H1 (cell line): ENCODE data around the gene NEDD4L. TPM values are rescaled to one million over a fixed set of nuclear protein-coding genes. Genes with fewer than 3 reads are reported as not detected.
A peak's percentile ranks its signal among the peaks of the same experiment; 100 is the strongest.

Source experiments
- CTCF ChIA-PET: fragments of 300-600 bp; sonication (Branson Sonifier 250); formaldehyde crosslinking; loops from one replicate; lab custom pipeline; 2021; ENCODE audit not compliant: partially characterized antibody; lab: Charles Lee
- POLR2A ChIA-PET: fragments of 300-600 bp; sonication (Branson Sonifier 250); formaldehyde crosslinking; loops from one replicate; lab custom pipeline; 2021; ENCODE audit warnings: inconsistent platforms; ENCODE audit not compliant: partially characterized antibody; lab: Charles Lee
- DNase-seq, 2 experiments: peaks; one replicate each; pipeline versions ENCODE4 v3.0.0 to v3.0.0-alpha.2; 2010 to 2022; ENCODE audit warnings: low spot score in 2 of 2, low read depth in 1 of 2, mixed read lengths in 1 of 2
- FAIRE-seq: peaks from 2 replicates; lab custom pipeline; 2011; peaks lifted over from hg19 to GRCh38; lab: Jason Lieb, UNC
- H2AFZ ChIP-seq: 2 replicates; pipeline ENCODE4 v1.8.1; 2012; ENCODE audit warnings: low read length, inconsistent platforms
- H2AK5ac ChIP-seq: 2 replicates; pipeline ENCODE4 v1.6.1; 2013; ENCODE audit warnings: low read depth, low read length
- H2BK120ac ChIP-seq: replicated peaks from 2 replicates; pipeline ENCODE3; 2013; ENCODE audit warnings: low read depth, low read length, inconsistent platforms
- H2BK12ac ChIP-seq: 2 replicates; pipeline ENCODE4 v1.6.1; 2013; ENCODE audit warnings: low read depth, low read length
- H2BK15ac ChIP-seq: 2 replicates; pipeline ENCODE4 v1.6.1; 2013; ENCODE audit warnings: low read length
- H2BK20ac ChIP-seq: 2 replicates; pipeline ENCODE4 v1.6.1; 2013; ENCODE audit warnings: low read length
- H2BK5ac ChIP-seq: 2 replicates; pipeline ENCODE4 v1.6.1; 2013; ENCODE audit warnings: low read depth, low read length
- H3K14ac ChIP-seq: 2 replicates; pipeline ENCODE4 v1.6.1; 2013; ENCODE audit warnings: inconsistent platforms; ENCODE audit not compliant: insufficient read length
- H3K18ac ChIP-seq: 2 replicates; pipeline ENCODE4 v1.6.1; 2013; ENCODE audit warnings: low read length; ENCODE audit errors: extremely low read depth
- H3K23ac ChIP-seq: 2 replicates; pipeline ENCODE4 v1.6.1; 2013; ENCODE audit warnings: inconsistent platforms; ENCODE audit not compliant: insufficient read length
- H3K23me2 ChIP-seq: 2 replicates; pipeline ENCODE4 v1.6.1; 2013; ENCODE audit warnings: low read depth, low read length
- H3K27ac ChIP-seq: 2 replicates; pipeline ENCODE4 v1.6.1; 2011; ENCODE audit warnings: low read depth, low read length, inconsistent platforms
- H3K27me3 ChIP-seq, 4 experiments: replicated peaks in 1 of 4; 1 replicate in 1 of 4; 2 replicates in 3 of 4; pipeline versions ENCODE4 v1.6.1 to v1.8.1; 2011 to 2013; ENCODE audit warnings: low read length in 3 of 4, mild to moderate bottlenecking in 3 of 4, inconsistent platforms in 2 of 4, mixed read lengths in 2 of 4, moderate library complexity in 1 of 4; ENCODE audit not compliant: control insufficient read depth in 3 of 4, insufficient read depth in 3 of 4; ENCODE audit errors: extremely low read depth in 1 of 4
- H3K36me3 ChIP-seq, 4 experiments: 2 replicates each; pipeline versions ENCODE4 v1.6.1 to v1.8.1; 2011 to 2013; ENCODE audit warnings: mild to moderate bottlenecking in 4 of 4, low read length in 3 of 4, moderate library complexity in 2 of 4, control low read depth in 1 of 4, inconsistent platforms in 1 of 4; ENCODE audit not compliant: insufficient read depth in 4 of 4, control insufficient read depth in 2 of 4
- H3K4ac ChIP-seq: replicated peaks from 2 replicates; pipeline ENCODE3; 2013; ENCODE audit warnings: low read length, low read depth, mixed read lengths, inconsistent platforms; ENCODE audit not compliant: insufficient read length
- H3K4me1 ChIP-seq, 4 experiments: replicated peaks in 1 of 4; 1 replicate in 1 of 4; 2 replicates in 3 of 4; pipeline versions ENCODE4 v1.6.1 to v1.8.1; 2011 to 2013; ENCODE audit warnings: low read length in 3 of 4, inconsistent platforms in 2 of 4, mixed read lengths in 1 of 4; ENCODE audit not compliant: insufficient read depth in 4 of 4, control insufficient read depth in 3 of 4
- H3K4me2 ChIP-seq, 2 experiments: 2 replicates each; pipeline versions ENCODE4 v1.6.1 to v1.8.1; 2011 to 2013; ENCODE audit warnings: low read depth in 2 of 2, low read length in 2 of 2, control low read depth in 1 of 2, inconsistent platforms in 1 of 2, mild to moderate bottlenecking in 1 of 2; ENCODE audit not compliant: insufficient read depth in 1 of 2
- H3K4me3 ChIP-seq, 4 experiments: fragments of 200-600, 300-600 bp in 1 of 4; sonication (generic), shearing (Covaris generic), sonication (Bioruptor Twin) in 1 of 4; 2 replicates each; pipeline versions ENCODE4 v1.5.1 to v1.8.1; 2011 to 2016; ENCODE audit warnings: low read length in 4 of 4, low read depth in 3 of 4, control low read depth in 2 of 4, inconsistent platforms in 2 of 4, mild to moderate bottlenecking in 2 of 4, mixed read lengths in 1 of 4, moderate library complexity in 1 of 4; ENCODE audit not compliant: insufficient read depth in 2 of 4; ENCODE audit errors: extremely low read depth in 1 of 4
- H3K56ac ChIP-seq: replicated peaks from 2 replicates; pipeline ENCODE3; 2013; ENCODE audit warnings: low read depth, mild to moderate bottlenecking, mixed read lengths, low read length, inconsistent platforms; ENCODE audit not compliant: insufficient read length
- H3K79me1 ChIP-seq: 2 replicates; pipeline ENCODE4 v1.6.1; 2013; ENCODE audit warnings: low read depth, low read length, control low read depth
- H3K79me2 ChIP-seq, 2 experiments: 2 replicates each; pipeline versions ENCODE4 v1.6.1 to v1.8.1; 2012 to 2013; ENCODE audit warnings: low read length in 2 of 2, mild to moderate bottlenecking in 2 of 2, inconsistent platforms in 1 of 2; ENCODE audit not compliant: insufficient read depth in 2 of 2, control insufficient read depth in 1 of 2
- H3K9ac ChIP-seq, 4 experiments: replicated peaks in 1 of 4; 1 replicate in 1 of 4; 2 replicates in 3 of 4; pipeline versions ENCODE4 v1.6.1 to v1.8.1; 2011 to 2013; ENCODE audit warnings: low read depth in 3 of 4, low read length in 3 of 4, control low read depth in 2 of 4, mild to moderate bottlenecking in 2 of 4, moderate library complexity in 2 of 4, inconsistent platforms in 1 of 4; ENCODE audit errors: extremely low read depth in 1 of 4
- H3K9me3 ChIP-seq, 2 experiments: 2 replicates each; pipeline versions ENCODE4 v1.6.1 to v1.8.1; 2012 to 2013; ENCODE audit warnings: mild to moderate bottlenecking in 2 of 2, moderate library complexity in 2 of 2, control low read depth in 1 of 2, inconsistent platforms in 1 of 2, low read depth in 1 of 2, low read length in 1 of 2, mixed read lengths in 1 of 2; ENCODE audit not compliant: insufficient read depth in 2 of 2
- H4K20me1 ChIP-seq, 2 experiments: replicated peaks in 1 of 2; 2 replicates each; pipeline versions ENCODE3 to v1.8.1; 2011 to 2013; ENCODE audit warnings: inconsistent platforms in 2 of 2, low read length in 2 of 2, mild to moderate bottlenecking in 1 of 2; ENCODE audit not compliant: insufficient read depth in 2 of 2, control insufficient read depth in 1 of 2
- H4K5ac ChIP-seq: 2 replicates; pipeline ENCODE4 v1.6.1; 2013; ENCODE audit warnings: low read length, low read depth, mixed read lengths, inconsistent platforms; ENCODE audit not compliant: insufficient read length
- H4K8ac ChIP-seq: 2 replicates; pipeline ENCODE4 v1.8.0; 2013; ENCODE audit warnings: mild to moderate bottlenecking, moderate library complexity, low read length, inconsistent platforms; ENCODE audit not compliant: insufficient read depth; ENCODE audit errors: extremely low read depth
- H4K91ac ChIP-seq: replicated peaks from 2 replicates; pipeline ENCODE3; 2013; ENCODE audit warnings: low read length, mixed read lengths, inconsistent platforms; ENCODE audit not compliant: insufficient read length
- BRCA1 ChIP-seq: IDR thresholded peaks from 2 replicates; pipeline ENCODE4 v1.6.1; 2012; ENCODE audit warnings: low read depth, low read length, improper control_type of control experiment
- CREB1 ChIP-seq: IDR thresholded peaks from 2 replicates; pipeline ENCODE4 v1.6.1; 2012; ENCODE audit warnings: inconsistent platforms
- JUN ChIP-seq: IDR thresholded peaks from 2 replicates; pipeline ENCODE4 v1.6.1; 2011; ENCODE audit warnings: low read depth, mild to moderate bottlenecking, improper control_type of control experiment, low read length
- KDM1A ChIP-seq: fragments of 200-600, 300-600 bp; sonication (generic); IDR thresholded peaks from 2 replicates; pipeline ENCODE4 v1.7.1; 2016; ENCODE audit warnings: mild to moderate bottlenecking, low read length, borderline replicate concordance
- NRF1 ChIP-seq: IDR thresholded peaks from 2 replicates; pipeline ENCODE4 v1.6.1; 2011; ENCODE audit warnings: mild to moderate bottlenecking, low read depth, low read length, improper control_type of control experiment
- POLR2A ChIP-seq, 2 experiments: IDR thresholded peaks; 1 replicate in 1 of 2; 2 replicates in 1 of 2; pipeline ENCODE4 v1.6.1; 2011; ENCODE audit warnings: low read depth in 2 of 2, low read length in 2 of 2, mild to moderate bottlenecking in 2 of 2; ENCODE audit errors: control extremely low read depth in 1 of 2
- RNF2 ChIP-seq: fragments of 200-900, 300-1000 bp; sonication (generic); IDR thresholded peaks from 2 replicates; pipeline ENCODE4 v1.7.1; 2016; ENCODE audit warnings: borderline replicate concordance, low read depth, mild to moderate bottlenecking, antibody characterized with exemption, low read length; ENCODE audit not compliant: poor library complexity, severe bottlenecking; ENCODE audit errors: missing control alignments
- SIRT6 ChIP-seq: IDR thresholded peaks from one replicate; pipeline ENCODE4 v1.7.1; 2012; ENCODE audit warnings: low read length, inconsistent platforms
- SIX5 ChIP-seq: IDR thresholded peaks from 2 replicates; pipeline ENCODE4 v1.6.1; 2011; ENCODE audit warnings: mild to moderate bottlenecking, low read depth, low read length
- SRF ChIP-seq: IDR thresholded peaks from 2 replicates; pipeline ENCODE4 v1.6.1; 2011; ENCODE audit warnings: mild to moderate bottlenecking, low read depth, low read length, moderate library complexity
- TAF1 ChIP-seq: IDR thresholded peaks from 2 replicates; pipeline ENCODE4 v1.6.1; 2011; ENCODE audit warnings: mild to moderate bottlenecking, low read depth, low read length
- ZNF274 ChIP-seq: IDR thresholded peaks from 2 replicates; pipeline ENCODE4 v1.7.0; 2012; ENCODE audit warnings: low read length, borderline replicate concordance; ENCODE audit errors: extremely low read depth
- WGBS, 2 experiments: shearing (Covaris generic) in 1 of 2; methylation state at CpG; one replicate each; pipeline versions ENCODE4 v1.1.6 to v1.1.7; 2013 to 2015; ENCODE audit warnings: low lambda C conversion rate in 2 of 2, mixed read lengths in 2 of 2, inconsistent platforms in 1 of 2, low coverage in 1 of 2, missing lambda C conversion rate in 1 of 2; ENCODE audit not compliant: insufficient replicate concordance in 2 of 2, insufficient coverage in 1 of 2, insufficient read length in 1 of 2; ENCODE audit errors: extremely low coverage in 1 of 2, missing lambda C conversion rate in 1 of 2; 5-methylcytosine and 5-hydroxymethylcytosine counted together
- polyA plus RNA-seq, 7 experiments: library from polyadenylated mRNA; depleted of rRNA in 3 of 7; stranded (reverse) in 5 of 7; unstranded in 2 of 7; fragments of >200 nt in 5 of 7; fragments of 200-250 nt in 2 of 7; gene quantifications; 1 replicate in 5 of 7; 2 replicates in 1 of 7; 4 replicates in 1 of 7; pipeline versions ENCODE4 v1.2.1 to v1.2.3, GENCODE V29; 2011 to 2013; ENCODE audit warnings: missing spikeins in 2 of 7, mixed read lengths in 2 of 7
- total RNA-seq: library from RNA; stranded (reverse); fragmentation: NEBNext Ultra II Directional; extraction: Animal tissue kit (Norgen Biotek cat#: 25700); gene quantifications from 2 replicates; pipeline ENCODE4 v1.2.1, GENCODE V29; 2021

The NEDD4L gene
- total and polyA plus RNA-seq, 2 of the 8 experiments (the other 6 are each of a cell fraction or from before 2014, with no cell fraction given), result 37.3 to 69.8 TPM

DNA sequence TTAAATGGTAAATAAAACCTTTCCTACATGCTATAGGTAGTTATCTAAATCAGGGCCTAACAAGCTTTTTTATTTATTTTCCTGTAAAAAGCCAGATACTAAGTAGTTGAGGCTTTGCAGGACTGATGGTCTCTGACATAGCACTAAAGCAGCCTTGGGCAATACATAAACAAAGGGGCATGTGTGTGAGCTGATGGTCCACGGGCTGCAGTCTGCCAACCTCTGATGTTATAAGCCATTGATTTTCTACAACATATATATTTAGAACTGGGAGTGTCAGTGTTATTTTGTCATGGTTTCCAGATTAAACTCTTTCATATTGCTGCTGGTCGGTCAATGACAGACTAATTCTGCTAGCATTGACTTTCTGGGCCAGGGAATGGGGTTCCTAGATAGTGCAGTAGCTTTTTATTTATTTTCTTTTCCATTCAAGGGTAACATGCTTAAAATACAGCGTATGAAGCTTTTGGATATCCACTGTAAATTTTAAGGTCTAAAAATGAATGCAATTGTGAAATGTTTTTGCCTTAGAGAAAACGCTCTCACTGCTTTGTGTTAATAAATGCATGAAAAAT lies 134.0 kb downstream of the NEDD4L start:
- Histone ChIP-seq H3K14ac (no peak overlapping the region), H3K4me2 (no peak overlapping the region), H2BK5ac (no peak overlapping the region), H2BK120ac (no peak overlapping the region), H2AFZ (no peak overlapping the region), H3K56ac (no peak overlapping the region), H2BK15ac (no peak overlapping the region), H3K9ac (no peak overlapping the region), H2BK12ac (no peak overlapping the region), H3K4me1 (peaks cover 0 to 24% (median 13%) of the 10 kb centered on the region in 4 experiments; a peak in 5 of 7 replicates), H3K27me3 (no peaks in the 10 kb centered on the region), H3K27ac (no peak overlapping the region), H3K4me3 (no peak overlapping the region), H3K4ac (no peak overlapping the region), H3K23me2 (no peaks in the 10 kb centered on the region), H2BK20ac (no peak overlapping the region), H3K23ac (no peak overlapping the region), H3K9me3 (no peaks in the 10 kb centered on the region; a peak in 1 of 4 replicates), H2AK5ac (no peak overlapping the region), H4K5ac (no peak overlapping the region), H3K18ac (no peak overlapping the region), H4K20me1 (peaks cover 0 to 4% of the 10 kb centered on the region in 2 experiments), H3K36me3 (no peaks in the 10 kb centered on the region), H3K79me1 (peaks cover 10% of the 10 kb centered on the region; the same call in 1 of the 2 replicates), H4K91ac (no peak overlapping the region), H4K8ac (no peak overlapping the region), H3K79me2 (peaks cover 0 to 17% of the 10 kb centered on the region in 2 experiments; a peak in 2 of 4 replicates)
- peak in 1 of 2 experiments; percentile 14 for DNase-seq
- TF ChIP-seq POLR2A (IDR thresholded peaks at IDR 0.05; ENCODE audit: control extremely low read depth in 1 of 2, low read depth in 2 of 2, low read length in 2 of 2) (no peak), KDM1A (no peak), SIRT6 (no peak), RNF2 (no peak), SRF (no peak), BRCA1 (no peak), TAF1 (no peak), NRF1 (no peak), SIX5 (no peak), ZNF274 (no peak), JUN (no peak), CREB1 (no peak)
- ChIA-PET CTCF (interaction anchor here (0.6 to 9.4 kb wide), 8 partner anchors 16 to 140 kb away, joined by 3 to 103 read pairs (median 3); partner anchors contain the start of gene NEDD4L), POLR2A (no interaction called here)
- 84% methylated on average over 4 of the region's 4 CpGs; no CpG with 5 or more reads in 1 of the 2 experiments for WGBS, 2 experiments
- FAIRE-seq, result no peak
